Gastroesophageal sphincter (tissue), 4 donors: ENCODE data around the gene GPR55. TPM values are rescaled to one million over a fixed set of nuclear protein-coding genes. Genes with fewer than 3 reads are reported as not detected.

Experiments
- ATAC-seq: fragments of 150-250 bp; one replicate; pipeline ENCODE4 v1.9.1; 2016; ENCODE audit warnings: mild to moderate bottlenecking, moderate library complexity
- H3K27ac ChIP-seq, 4 donors: fragments of 200-600 bp; sonication (generic) in 3 of 4; 1 replicate in 3 of 4; 2 replicates in 1 of 4; pipeline ENCODE4 v1.5.1; 2016 to 2019
- H3K27me3 ChIP-seq: fragments of 200-600 bp; sonication (generic); one replicate; pipeline ENCODE4 v1.5.1; 2019
- H3K36me3 ChIP-seq, 2 donors: fragments of 200-600 bp; sonication (generic); one replicate each; pipeline ENCODE4 v1.5.1; 2019; ENCODE audit warnings: control low read depth in 1 of 2
- H3K4me1 ChIP-seq, 3 donors: fragments of 200-600 bp; sonication (generic); 1 replicate in 2 of 3; 2 replicates in 1 of 3; pipeline ENCODE4 v1.5.1; 2016 to 2019; ENCODE audit warnings: control low read depth in 2 of 3
- H3K4me3 ChIP-seq, 2 donors: fragments of 200-600 bp; sonication (generic); one replicate each; pipeline ENCODE4 v1.5.1; 2019; ENCODE audit warnings: mild to moderate bottlenecking in 1 of 2, moderate library complexity in 1 of 2
- H3K9me3 ChIP-seq, 3 donors: fragments of 200-600 bp; sonication (generic); one replicate each; pipeline ENCODE4 v1.5.1; 2017 to 2019; ENCODE audit warnings: control low read depth in 2 of 3
- CTCF ChIP-seq, 4 experiments: fragments of 200-600 bp in 2 of 4; fragments of 450-650 bp in 2 of 4; sonication (generic) in 1 of 4; IDR thresholded peaks; one replicate each; pipeline ENCODE4 v1.5.1; 2017 to 2019; ENCODE audit warnings: antibody characterized with exemption in 4 of 4, mild to moderate bottlenecking in 2 of 4, moderate library complexity in 2 of 4
- EP300 ChIP-seq: sonication (generic); formaldehyde crosslinking; IDR thresholded peaks from one replicate; pipeline ENCODE4 v1.6.1; 2017; ENCODE audit warnings: antibody characterized with exemption, mild to moderate bottlenecking
- POLR2A ChIP-seq, 2 donors: fragments of 450-650 bp; IDR thresholded peaks; one replicate each; pipeline ENCODE4 v1.6.1; 2017; ENCODE audit warnings: antibody characterized with exemption in 2 of 2, mild to moderate bottlenecking in 2 of 2, moderate library complexity in 1 of 2
- POLR2AphosphoS5 ChIP-seq: sonication (generic); formaldehyde crosslinking; IDR thresholded peaks from one replicate; pipeline ENCODE4 v1.6.1; 2017; ENCODE audit warnings: antibody characterized with exemption
- WGBS, 2 donors: methylation state at CpG; one replicate each; pipeline ENCODE4 v1.1.5; 2018; ENCODE audit warnings: low coverage in 1 of 2; 5-methylcytosine and 5-hydroxymethylcytosine counted together
- total RNA-seq, 4 donors: library from RNA; depleted of rRNA; stranded (reverse); fragments of >200 nt; gene quantifications; one replicate each; pipeline ENCODE4 v1.1.0, GENCODE V29; 2016

The GPR55 gene
- total RNA-seq, 4 donors from 2014 or later: 0.08 to 0.12 TPM; not detected in 2

- Histone ChIP-seq H3K27me3 (no peaks in the 10 kb centered on the region), H3K27ac (peak overlapping the region in 3 of 4 donors; percentile 64 to 85 (median 64)), H3K4me3 (no peak overlapping the region), H3K9me3 (no peaks in the 10 kb centered on the region), H3K4me1 (peaks cover 0 to 76% (median 42%) of the 10 kb centered on the region in 3 donors), H3K36me3 (peaks cover 0 to 29% of the 10 kb centered on the region in 2 donors)
- 100% methylated on average over 1 of the region's 17 CpGs; no CpG with 5 or more reads in 1 of the 2 donors for WGBS, 2 donors
- TF ChIP-seq POLR2A (IDR thresholded peaks at IDR 0.05) (no peak), CTCF (IDR thresholded peaks at IDR 0.05) (no peak), EP300 (no peak), POLR2AphosphoS5 (no peak)
- ATAC-seq: no peak
Measured at GRCh38 chr2:230871361-230872150, 53.5 kb downstream of the GPR55 start.

GRCh38 chr2:230870544-230871360 is 54.3 kb downstream of the GPR55 start:
- H3K4me3 ChIP-seq: no peak overlapping the region
- H3K9me3 ChIP-seq: no peaks in the 10 kb centered on the region
- H3K27ac ChIP-seq: peak overlapping the region in 3 of 4 donors; percentile 64 to 85 (median 64)
- ATAC-seq: no peak
- peaks cover 0 to 21% of the 10 kb centered on the region in 2 donors for H3K36me3 ChIP-seq
- TF ChIP-seq CTCF (IDR thresholded peaks at IDR 0.05) (no peak), EP300 (no peak), POLR2AphosphoS5 (no peak), POLR2A (IDR thresholded peaks at IDR 0.05) (no peak)
- peaks cover 0 to 84% (median 50%) of the 10 kb centered on the region in 3 donors for H3K4me1 ChIP-seq
- H3K27me3 ChIP-seq: no peaks in the 10 kb centered on the region
- WGBS, 2 donors: 34 to 40% methylated on average over 3 to 7 of the region's 18 CpGs

- ATAC-seq: no peak
- WGBS, 2 donors: 86% methylated on average over 4 of the region's 11 CpGs; no CpG with 5 or more reads in 1 of the 2 donors
- H3K27me3 ChIP-seq: no peaks in the 10 kb centered on the region
- peaks cover 0 to 14% of the 10 kb centered on the region in 2 donors for H3K36me3 ChIP-seq
- H3K4me3 ChIP-seq: no peak overlapping the region
- TF ChIP-seq CTCF (IDR thresholded peaks at IDR 0.05) (no peak), POLR2A (IDR thresholded peaks at IDR 0.05) (no peak), POLR2AphosphoS5 (no peak), EP300 (no peak)
- no peaks in the 10 kb centered on the region for H3K9me3 ChIP-seq
- peak overlapping the region in 3 of 4 donors; percentile 64 to 85 (median 64) for H3K27ac ChIP-seq
- H3K4me1 ChIP-seq: peaks cover 0 to 91% (median 50%) of the 10 kb centered on the region in 3 donors
Measured at GRCh38 chr2:230869914-230870543, 55.0 kb downstream of the GPR55 start.

DNA sequence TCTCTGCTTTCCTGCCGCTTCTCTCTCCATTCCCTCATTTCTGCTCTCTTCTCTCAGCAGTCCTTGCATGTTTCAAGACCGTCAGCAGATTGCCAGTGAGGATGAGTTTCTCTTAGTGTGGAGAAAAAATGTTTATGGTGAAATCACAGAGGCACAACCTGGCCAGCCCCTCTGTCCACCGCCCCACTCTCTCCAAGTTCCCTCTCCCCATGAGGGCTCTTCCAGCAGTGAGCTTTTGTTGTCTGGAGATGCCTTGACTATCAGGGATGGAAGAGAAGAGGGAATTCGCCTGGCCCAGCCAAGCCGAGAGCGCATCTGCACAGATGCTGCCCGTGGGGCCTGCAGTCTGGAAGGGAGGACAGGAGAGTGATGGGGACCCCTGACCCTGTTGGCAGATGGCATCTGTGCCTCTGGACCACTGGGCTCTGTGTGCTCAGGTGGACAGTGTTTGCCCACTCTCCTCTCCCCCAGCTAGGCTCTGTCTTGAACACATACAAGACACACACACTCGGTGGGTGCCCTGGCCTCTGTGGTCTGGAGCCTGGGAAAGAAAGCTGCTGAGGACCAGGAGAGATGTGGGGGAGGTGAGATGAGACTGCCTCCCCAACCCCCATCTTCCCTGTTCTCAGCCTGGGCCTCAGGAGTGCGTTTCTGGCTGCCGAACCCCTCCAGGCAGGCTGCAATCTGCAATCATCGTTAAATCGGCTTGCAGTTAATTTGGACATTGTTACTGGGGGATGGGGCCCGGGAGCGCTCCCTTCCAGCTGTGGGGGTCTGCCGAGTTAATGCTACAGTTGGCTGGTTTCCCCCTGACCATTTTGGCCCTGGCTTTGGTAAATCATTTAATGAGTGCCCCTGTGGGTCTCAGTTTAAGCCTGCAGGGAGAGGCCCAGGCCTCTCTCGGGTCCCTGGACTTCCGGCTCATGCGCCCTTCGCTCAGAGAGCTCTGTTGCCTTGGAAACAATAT is 55.8 kb downstream of the GPR55 start:
- TF ChIP-seq POLR2AphosphoS5 (no peak), EP300 (no peak), POLR2A (IDR thresholded peaks at IDR 0.05) (no peak), CTCF (IDR thresholded peaks at IDR 0.05) (no peak)
- H3K4me1 ChIP-seq: peaks cover 0 to 98% (median 50%) of the 10 kb centered on the region in 3 donors
- no peaks in the 10 kb centered on the region for H3K27me3 ChIP-seq
- H3K9me3 ChIP-seq: no peaks in the 10 kb centered on the region
- no peak for ATAC-seq
- H3K4me3 ChIP-seq: no peak overlapping the region
- peak overlapping the region in 3 of 4 donors; percentile 64 to 85 (median 64) for H3K27ac ChIP-seq
- 43 to 73% methylated on average over 12 to 16 of the region's 19 CpGs for WGBS, 2 donors
- peaks cover 0 to 7% of the 10 kb centered on the region in 2 donors for H3K36me3 ChIP-seq
